ENCODE results near the gene CYLD.

The CYLD gene

GRCh38 chr16:50739031-50739430, 2.9 kb upstream of the CYLD start:
- no peak for DNase-seq (ENCODE audit: low read depth in 3 of 3)

- no peak for DNase-seq (ENCODE audit: low read depth in 3 of 3)
Measured at GRCh38 chr16:50740736-50741135, 1.1 kb upstream of the CYLD start.

- DNase-seq (ENCODE audit: low read depth in 3 of 3), result no peak
Measured at GRCh38 chr16:50741225-50741780, 583 bp upstream of the CYLD start.

GRCh38 chr16:50742576-50743200, 802 bp downstream of the CYLD start:
- no peak for DNase-seq (ENCODE audit: low read depth in 3 of 3)

GRCh38 chr16:50743581-50744225, 1.8 kb downstream of the CYLD start:
- no peak for DNase-seq (ENCODE audit: low read depth in 3 of 3)

DNA sequence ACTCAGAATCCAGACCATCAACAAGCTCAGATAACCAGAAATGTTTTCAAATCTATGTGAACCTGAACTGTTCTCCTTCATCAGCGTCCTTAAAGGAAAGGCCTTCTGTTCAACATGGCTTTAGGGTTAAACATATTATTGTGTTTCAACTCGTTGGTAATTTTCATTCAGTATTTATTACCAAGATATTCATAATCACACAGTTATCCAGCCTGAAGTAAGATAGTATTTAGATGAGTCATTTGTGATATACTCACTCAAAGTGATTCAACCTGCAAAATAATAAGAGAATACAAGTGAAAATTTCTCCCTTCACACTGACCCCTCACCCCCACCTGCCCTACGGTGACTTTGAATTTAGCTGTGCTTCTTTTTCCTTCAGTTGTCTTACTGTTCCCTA, 3.0 kb downstream of the CYLD start:
- no peak for DNase-seq (ENCODE audit: low read depth in 3 of 3)

GRCh38 chr16:50745940-50746339, 4.1 kb downstream of the CYLD start:
- no peak for DNase-seq (ENCODE audit: low read depth in 3 of 3)

GRCh38 chr16:50747207-50747956, 5.5 kb downstream of the CYLD start:
- DNase-seq (ENCODE audit: low read depth in 3 of 3), result no peak

DNA sequence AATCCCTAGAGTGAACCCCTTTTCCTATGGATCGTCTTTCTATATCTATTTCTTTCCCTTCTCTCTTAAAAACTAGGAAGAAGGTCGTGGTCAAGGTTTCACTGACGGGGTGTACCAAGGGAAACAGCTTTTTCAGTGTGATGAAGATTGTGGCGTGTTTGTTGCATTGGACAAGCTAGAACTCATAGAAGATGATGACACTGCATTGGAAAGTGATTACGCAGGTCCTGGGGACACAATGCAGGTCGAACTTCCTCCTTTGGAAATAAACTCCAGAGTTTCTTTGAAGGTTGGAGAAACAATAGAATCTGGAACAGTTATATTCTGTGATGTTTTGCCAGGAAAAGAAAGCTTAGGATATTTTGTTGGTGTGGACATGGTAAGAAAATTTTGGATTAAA, 9.6 kb downstream of the CYLD start:
- no peak for DNase-seq (ENCODE audit: low read depth in 3 of 3)

DNA sequence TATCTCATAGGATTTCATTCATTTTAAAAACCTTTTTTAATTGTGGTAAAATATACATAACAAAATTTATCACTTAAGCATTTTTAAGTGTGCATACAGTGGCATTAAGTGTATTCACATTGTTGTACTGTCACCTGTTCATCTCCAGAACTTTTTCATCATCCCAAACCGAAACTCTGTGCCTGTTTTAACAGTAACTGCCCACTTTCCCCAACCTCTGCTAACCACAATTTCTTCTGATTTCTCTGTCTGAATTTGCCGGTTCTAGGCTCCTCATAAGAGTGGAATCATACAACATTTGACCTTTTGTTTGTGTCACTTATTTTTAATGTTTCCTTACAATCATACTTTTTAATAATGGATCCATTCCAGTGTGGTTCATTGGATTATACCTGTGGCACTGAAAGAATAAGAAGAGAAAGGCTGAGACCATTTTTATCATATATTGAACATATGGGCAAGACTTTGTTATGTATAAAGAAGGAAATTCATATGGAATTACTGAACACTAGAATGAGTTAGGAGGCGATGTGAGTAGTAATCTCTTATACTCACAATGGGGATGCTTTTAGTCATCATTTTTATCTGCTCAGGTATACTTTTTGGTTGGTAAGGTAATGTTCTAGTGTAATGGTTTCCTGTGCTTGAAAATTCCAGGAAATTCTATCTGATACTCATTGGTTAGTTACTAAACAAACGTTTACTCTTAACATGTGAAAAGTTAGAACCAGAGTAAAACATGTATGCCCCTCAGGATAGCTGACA, 10.8 kb downstream of the CYLD start:
- no peak for DNase-seq (ENCODE audit: low read depth in 3 of 3)

- DNase-seq (ENCODE audit: low read depth in 3 of 3), result no peak
Measured at GRCh38 chr16:50756473-50756872, 14.6 kb downstream of the CYLD start.

DNA sequence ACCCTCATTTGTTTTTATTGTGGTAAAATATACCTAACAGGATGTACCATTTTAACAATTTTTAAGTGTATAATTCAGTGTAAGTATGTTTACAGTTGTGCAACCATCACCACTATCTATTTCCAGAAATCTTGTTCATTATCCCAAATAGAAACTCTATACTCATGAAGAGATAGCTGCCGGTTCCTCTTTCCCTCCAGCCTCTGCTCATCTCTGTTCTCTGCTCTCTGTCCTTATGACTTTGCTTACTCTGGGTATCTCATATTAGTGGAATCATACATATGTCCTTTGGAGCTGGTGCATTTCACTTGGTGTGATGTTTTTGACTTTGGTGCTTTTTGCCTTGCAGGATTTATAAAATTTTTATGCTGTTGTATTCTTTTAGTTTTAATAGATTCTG, 19.4 kb downstream of the CYLD start:
- no peak for DNase-seq (ENCODE audit: low read depth in 3 of 3)

- no peak for DNase-seq (ENCODE audit: low read depth in 3 of 3)
Measured at GRCh38 chr16:50762241-50762640, 20.4 kb downstream of the CYLD start.

- no peak for DNase-seq (ENCODE audit: low read depth in 3 of 3)
Measured at GRCh38 chr16:50763211-50763610, 21.3 kb downstream of the CYLD start.

DNA sequence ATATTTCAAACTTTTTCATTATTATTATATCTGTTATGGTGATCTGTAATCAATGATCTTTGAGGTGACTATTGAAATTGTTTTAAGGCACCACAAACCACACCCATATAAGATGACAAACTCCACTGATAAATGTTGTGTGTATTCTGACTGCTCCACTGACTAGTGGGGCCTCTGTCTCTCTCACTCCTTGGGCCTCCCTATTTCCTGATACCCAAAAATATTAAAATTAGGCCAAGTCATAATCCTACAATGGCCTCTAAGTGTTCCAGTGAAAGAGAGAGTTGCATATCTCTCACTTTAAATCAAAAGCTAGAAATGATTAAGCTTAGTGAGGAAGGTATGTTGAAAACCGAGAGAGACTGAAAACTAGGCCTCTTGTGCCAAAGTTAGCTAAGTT, 23.4 kb downstream of the CYLD start:
- no peak for DNase-seq (ENCODE audit: low read depth in 3 of 3)

DNA sequence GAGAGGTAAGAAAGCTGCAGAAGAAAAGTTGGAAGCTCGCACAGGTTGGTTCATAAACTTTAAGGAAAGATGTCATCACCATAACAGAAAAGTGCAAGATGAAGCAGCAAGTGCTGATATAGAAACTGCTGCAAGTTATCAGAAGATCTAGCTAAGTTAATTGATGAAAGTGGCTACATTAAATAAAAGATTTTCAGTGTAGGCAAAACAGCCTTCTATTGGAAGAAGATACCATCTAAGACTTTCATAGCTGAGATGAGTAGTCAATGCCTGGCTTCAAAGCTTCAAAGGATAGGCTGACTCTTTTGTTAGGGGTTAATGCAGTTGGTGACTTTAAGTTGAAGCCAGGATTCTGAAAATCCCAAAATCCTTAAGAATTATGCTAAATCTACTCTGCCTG, 24.0 kb downstream of the CYLD start:
- no peak for DNase-seq (ENCODE audit: low read depth in 3 of 3)

- DNase-seq (ENCODE audit: low read depth in 3 of 3), result no peak
Measured at GRCh38 chr16:50767197-50767596, 25.3 kb downstream of the CYLD start.

DNA sequence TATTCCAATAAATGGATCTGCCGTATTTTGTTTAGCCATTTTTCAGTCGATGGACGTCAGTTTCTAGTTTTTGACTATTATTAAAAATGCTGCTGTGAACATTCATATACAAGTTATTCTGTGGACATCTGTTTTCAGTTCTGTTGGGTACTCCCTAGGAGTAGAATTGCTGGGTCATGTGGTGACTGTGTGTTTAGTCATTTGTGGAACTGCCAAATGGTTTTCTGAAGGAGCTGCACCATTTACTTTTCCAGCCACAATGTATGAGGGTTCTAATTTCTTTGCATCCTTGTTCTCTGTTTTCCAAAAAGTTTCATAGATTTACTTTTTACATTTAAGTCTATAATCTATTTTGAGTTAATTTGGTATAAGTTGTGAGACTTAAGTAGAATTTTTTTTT, 29.5 kb downstream of the CYLD start:
- DNase-seq (ENCODE audit: low read depth in 3 of 3), result no peak

DNA sequence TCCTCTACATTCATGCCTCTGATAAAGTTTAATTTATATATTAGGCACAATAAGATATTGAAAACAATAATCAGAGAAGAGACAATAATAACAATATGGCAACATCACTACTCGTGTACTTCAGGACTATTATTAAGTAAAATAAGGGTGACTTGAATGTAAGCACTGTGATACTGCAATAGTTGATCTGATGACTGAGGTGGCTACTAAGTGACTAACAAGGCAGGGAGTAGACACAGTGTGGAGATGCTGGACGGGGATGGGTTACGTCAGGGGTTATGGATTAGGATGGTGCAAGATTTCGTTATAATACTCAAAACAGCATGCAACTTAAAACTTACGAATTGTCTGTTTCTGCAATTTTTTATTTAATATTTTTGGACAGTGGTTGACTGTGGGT, 32.5 kb downstream of the CYLD start:
- DNase-seq (ENCODE audit: low read depth in 3 of 3), result no peak

DNA sequence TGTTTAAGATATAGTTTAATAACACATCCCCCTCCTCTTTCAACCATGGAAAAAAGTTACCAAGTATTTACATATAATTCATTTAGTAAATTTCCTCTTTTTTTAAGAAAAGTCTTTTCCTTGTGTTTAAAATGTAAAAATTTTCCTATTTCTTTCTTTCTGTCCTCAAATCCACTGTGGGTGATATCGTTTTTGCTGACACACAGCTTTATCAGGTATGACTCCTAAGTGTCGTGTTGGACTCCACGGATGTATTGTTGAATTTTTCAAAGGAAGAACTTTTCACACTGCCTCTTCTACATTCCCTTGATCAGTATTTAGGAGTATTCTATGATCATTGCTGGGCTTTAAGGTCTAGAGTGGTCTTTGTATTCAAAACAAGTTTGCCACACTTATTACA, 33.1 kb downstream of the CYLD start:
- DNase-seq (ENCODE audit: low read depth in 3 of 3), result no peak

- no peak for DNase-seq (ENCODE audit: low read depth in 3 of 3)
Measured at GRCh38 chr16:50776037-50776436, 34.2 kb downstream of the CYLD start.
